SK-N-SH (cell line): Measurements from ENCODE around the gene C18orf32. TPM values are rescaled to one million over a fixed set of nuclear protein-coding genes. Genes with fewer than 3 reads are reported as not detected.

Experiments
- CTCF ChIA-PET: fragments of 300-600, 350-600 bp; formaldehyde crosslinking; extraction: SDS; loops from one replicate; lab custom pipeline; 2021; lab: Yijun Ruan, JAX
- POLR2A ChIA-PET: fragments of 350-600 bp; sonication (Branson Sonifier 250); formaldehyde crosslinking; extraction: SDS; loops from one replicate; lab custom pipeline; 2020; ENCODE audit warnings: antibody characterized with exemption, inconsistent platforms; lab: Yijun Ruan, JAX
- DNase-seq: peaks from one replicate; pipeline ENCODE4 v3.0.0; 2012
- H2AFZ ChIP-seq: fragments of 200-600 bp; sonication (generic); 2 replicates; pipeline ENCODE4 v1.8.1; 2016; ENCODE audit warnings: antibody characterized with exemption, mild to moderate bottlenecking, low read depth
- H3F3A ChIP-seq: fragments of 200-600 bp; sonication (generic); replicated peaks from 2 replicates; pipeline ENCODE3; 2016; ENCODE audit warnings: antibody characterized with exemption, mild to moderate bottlenecking; ENCODE audit not compliant: insufficient read depth
- H3K27ac ChIP-seq, 2 experiments: fragments of 200-500 bp in 1 of 2; fragments of 200-600 bp in 1 of 2; sonication (Bioruptor generic) in 1 of 2; sonication (generic), shearing (Covaris generic) in 1 of 2; 2 replicates each; pipeline versions ENCODE4 v1.5.1 to v1.6.1; 2014 to 2016; ENCODE audit warnings: low read depth in 2 of 2, inconsistent platforms in 1 of 2, low read length in 1 of 2, mild to moderate bottlenecking in 1 of 2, mixed read lengths in 1 of 2
- H3K27me3 ChIP-seq: fragments of 200-600 bp; sonication (generic), shearing (Covaris generic); 2 replicates; pipeline ENCODE4 v1.6.1; 2016; ENCODE audit warnings: mixed run types; ENCODE audit not compliant: insufficient read depth
- H3K36me3 ChIP-seq, 2 experiments: fragments of 200-500 bp in 1 of 2; fragments of 200-600 bp in 1 of 2; sonication (Bioruptor generic) in 1 of 2; sonication (generic) in 1 of 2; replicated peaks in 1 of 2; 2 replicates each; pipeline versions ENCODE3 to v1.5.1; 2014 to 2016; ENCODE audit warnings: low read length in 1 of 2, mild to moderate bottlenecking in 1 of 2; ENCODE audit not compliant: insufficient read depth in 2 of 2, control insufficient read depth in 1 of 2
- H3K4me1 ChIP-seq, 2 experiments: fragments of 200-500 bp in 1 of 2; fragments of 200-600 bp in 1 of 2; sonication (Bioruptor generic) in 1 of 2; sonication (generic), shearing (Covaris generic) in 1 of 2; 2 replicates each; pipeline versions ENCODE4 v1.5.1 to v1.6.1; 2014 to 2016; ENCODE audit warnings: low read depth in 1 of 2, low read length in 1 of 2, mixed run types in 1 of 2; ENCODE audit not compliant: insufficient read depth in 2 of 2, control insufficient read depth in 1 of 2
- H3K4me2 ChIP-seq: fragments of 200-600 bp; sonication (generic), shearing (Covaris generic); 2 replicates; pipeline ENCODE4 v1.6.1; 2017; ENCODE audit warnings: mixed run types
- H3K4me3 ChIP-seq, 2 experiments: fragments of 200-500 bp in 1 of 2; fragments of 200-600 bp in 1 of 2; sonication (Bioruptor generic) in 1 of 2; sonication (generic), shearing (Covaris generic) in 1 of 2; 2 replicates each; pipeline versions ENCODE4 v1.5.1 to v1.8.1; 2014 to 2016; ENCODE audit warnings: low read depth in 2 of 2, inconsistent platforms in 1 of 2, low read length in 1 of 2, mild to moderate bottlenecking in 1 of 2, mixed read lengths in 1 of 2, moderate library complexity in 1 of 2
- H3K79me2 ChIP-seq: fragments of 200-600 bp; sonication (generic); 2 replicates; pipeline ENCODE4 v1.8.1; 2017; ENCODE audit warnings: mild to moderate bottlenecking; ENCODE audit not compliant: insufficient read depth
- H3K9ac ChIP-seq: fragments of 200-600 bp; sonication (generic); 2 replicates; pipeline ENCODE4 v1.6.1; 2017; ENCODE audit warnings: mixed run types
- H3K9me2 ChIP-seq: fragments of 200-600 bp; sonication (generic); 2 replicates; pipeline ENCODE4 v1.6.1; 2017; ENCODE audit warnings: mixed run types
- H3K9me3 ChIP-seq: fragments of 200-600 bp; sonication (generic); 2 replicates; pipeline ENCODE4 v1.6.1; 2017; ENCODE audit warnings: mixed run types, mild to moderate bottlenecking, moderate library complexity
- H4K20me1 ChIP-seq: fragments of 200-600 bp; sonication (generic); 2 replicates; pipeline ENCODE4 v1.6.1; 2017; ENCODE audit warnings: mild to moderate bottlenecking, mixed run types; ENCODE audit not compliant: insufficient read depth
- EP300 ChIP-seq, 2 experiments: IDR thresholded peaks; 2 replicates each; pipeline versions ENCODE4 v1.4.0 to v1.6.1; 2012; ENCODE audit warnings: borderline replicate concordance in 1 of 2, low read depth in 1 of 2, low read length in 1 of 2
- EZH2phosphoT487 ChIP-seq: fragments of 200-600 bp; sonication (generic); IDR thresholded peaks from 2 replicates; pipeline ENCODE4 v1.6.1; 2017; ENCODE audit warnings: low read depth, mixed run types, mild to moderate bottlenecking, antibody characterized with exemption, moderate library complexity, borderline replicate concordance
- FOSL2 ChIP-seq: IDR thresholded peaks from 2 replicates; pipeline ENCODE4 v1.4.0; 2012; ENCODE audit warnings: low read depth, mild to moderate bottlenecking, moderate library complexity, borderline replicate concordance
- FOXJ3 ChIP-seq: sonication (generic); formaldehyde crosslinking; IDR thresholded peaks from 2 replicates; pipeline ENCODE4 v1.5.1; 2020; ENCODE audit warnings: mild to moderate bottlenecking, missing genetic modification reagents
- MXI1 ChIP-seq: IDR thresholded peaks from 2 replicates; pipeline ENCODE4 v1.6.1; 2012; ENCODE audit warnings: mild to moderate bottlenecking, low read depth, low read length, improper control_type of control experiment
- NFIC ChIP-seq: IDR thresholded peaks from 2 replicates; pipeline ENCODE4 v1.4.0; 2012; ENCODE audit warnings: borderline replicate concordance
- NRF1 ChIP-seq: IDR thresholded peaks from 2 replicates; pipeline ENCODE4 v1.6.1; 2012; ENCODE audit warnings: low read depth, mild to moderate bottlenecking, low read length
- PBX3 ChIP-seq: IDR thresholded peaks from 2 replicates; pipeline ENCODE4; 2012
- POLR2AphosphoS5 ChIP-seq: IDR thresholded peaks from 2 replicates; pipeline ENCODE4 v1.6.1; 2012; ENCODE audit warnings: low read depth, low read length
- REST ChIP-seq: IDR thresholded peaks from 2 replicates; pipeline ENCODE4 v1.6.1; 2012; ENCODE audit warnings: mild to moderate bottlenecking, low read depth, low read length, moderate library complexity
- SIN3A ChIP-seq: IDR thresholded peaks from 2 replicates; pipeline ENCODE4 v1.6.1; 2012; ENCODE audit warnings: low read depth, mild to moderate bottlenecking, low read length, moderate library complexity, borderline replicate concordance
- SMC3 ChIP-seq: IDR thresholded peaks from 2 replicates; pipeline ENCODE4 v1.6.1; 2012; ENCODE audit warnings: low read depth, low read length, improper control_type of control experiment
- TAF1 ChIP-seq: IDR thresholded peaks from 2 replicates; pipeline ENCODE4 v1.6.1; 2012; ENCODE audit warnings: low read depth, mild to moderate bottlenecking, low read length, moderate library complexity, borderline replicate concordance
- TCF12 ChIP-seq: IDR thresholded peaks from 2 replicates; pipeline ENCODE4 v1.4.0; 2012
- USF1 ChIP-seq: IDR thresholded peaks from 2 replicates; pipeline ENCODE4 v1.4.0; 2012; ENCODE audit warnings: low read depth, borderline replicate concordance
- USF2 ChIP-seq: fragments of 150-350 bp; IDR thresholded peaks from 2 replicates; pipeline ENCODE4 v1.6.1; 2017; ENCODE audit warnings: antibody characterized with exemption, low read length, low read depth, borderline replicate concordance
- WGBS: methylation state at CpG from one replicate; pipeline ENCODE4 v1.1.6; 2017; ENCODE audit warnings: low lambda C conversion rate; 5-methylcytosine and 5-hydroxymethylcytosine counted together
- polyA plus RNA-seq, 3 experiments: library from polyadenylated mRNA; depleted of rRNA; stranded (reverse); fragments of >200 nt; gene quantifications; 2 replicates each; pipeline ENCODE4 v1.2.3, GENCODE V29; 2012
- TF ChIP-seq, protein P1 (sequence below): IDR thresholded peaks from 2 replicates; pipeline ENCODE4 v1.4.0; 2012; ENCODE audit warnings: low read depth, borderline replicate concordance
- TF ChIP-seq, protein P2 (sequence below): fragments of 200-600 bp; sonication (generic); IDR thresholded peaks from 2 replicates; pipeline ENCODE4 v1.6.1; 2017; ENCODE audit warnings: antibody characterized with exemption, mild to moderate bottlenecking, moderate library complexity
- TF ChIP-seq, protein P3 (sequence below): IDR thresholded peaks from 2 replicates; pipeline ENCODE4 v1.4.0; 2012; ENCODE audit warnings: low read depth

Gene C18orf32
- polyA plus RNA-seq, 1 of the 3 experiments (the other 2 are of a cell fraction), result 29.4 TPM

GRCh38 chr18:49491857-49492693 is 5.0 kb upstream of the C18orf32 start, which contains the start of gene RPL17 (continued):
- TF ChIP-seq PBX3, result no peak; the same call in 1 of the 2 replicates
- no peak for TF ChIP-seq USF1
- peak; percentile 82; the same call in 1 of the 2 replicates for TF ChIP-seq MXI1
- no peak for TF ChIP-seq SMC3
- TF ChIP-seq NFIC, result no peak
- TF ChIP-seq, protein P1, sequence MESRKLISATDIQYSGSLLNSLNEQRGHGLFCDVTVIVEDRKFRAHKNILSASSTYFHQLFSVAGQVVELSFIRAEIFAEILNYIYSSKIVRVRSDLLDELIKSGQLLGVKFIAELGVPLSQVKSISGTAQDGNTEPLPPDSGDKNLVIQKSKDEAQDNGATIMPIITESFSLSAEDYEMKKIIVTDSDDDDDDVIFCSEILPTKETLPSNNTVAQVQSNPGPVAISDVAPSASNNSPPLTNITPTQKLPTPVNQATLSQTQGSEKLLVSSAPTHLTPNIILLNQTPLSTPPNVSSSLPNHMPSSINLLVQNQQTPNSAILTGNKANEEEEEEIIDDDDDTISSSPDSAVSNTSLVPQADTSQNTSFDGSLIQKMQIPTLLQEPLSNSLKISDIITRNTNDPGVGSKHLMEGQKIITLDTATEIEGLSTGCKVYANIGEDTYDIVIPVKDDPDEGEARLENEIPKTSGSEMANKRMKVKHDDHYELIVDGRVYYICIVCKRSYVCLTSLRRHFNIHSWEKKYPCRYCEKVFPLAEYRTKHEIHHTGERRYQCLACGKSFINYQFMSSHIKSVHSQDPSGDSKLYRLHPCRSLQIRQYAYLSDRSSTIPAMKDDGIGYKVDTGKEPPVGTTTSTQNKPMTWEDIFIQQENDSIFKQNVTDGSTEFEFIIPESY, result peak; percentile 99
- peak; percentile 99 for TF ChIP-seq TAF1
- peak; percentile 19; the same call in 1 of the 2 replicates for TF ChIP-seq TCF12
- TF ChIP-seq FOSL2, result no peak

DNA sequence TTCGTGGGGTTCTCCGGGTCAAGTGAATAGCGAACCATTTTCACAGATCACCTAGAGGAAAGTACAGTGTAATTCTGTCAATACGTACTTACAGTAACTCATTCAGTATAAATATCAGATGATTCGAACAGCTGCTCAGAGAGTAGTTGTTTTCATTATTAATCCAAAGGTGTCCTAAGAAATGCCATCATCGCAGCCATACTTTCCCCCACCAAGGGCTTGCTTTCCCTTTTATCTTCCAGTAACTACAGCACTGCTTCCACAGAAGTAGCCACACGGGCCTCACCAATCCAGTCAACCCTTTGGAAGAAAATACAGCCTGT is 4.5 kb upstream of the C18orf32 start:
- WGBS, result 0% methylated on average over 7 of the region's 7 CpGs
- ChIA-PET POLR2A (no interaction called here), CTCF (no interaction called here)
- Histone ChIP-seq H3K27ac (peak overlapping the region; percentile 88 to 92), H3K79me2 (peaks cover 35% of the 10 kb centered on the region), H3K27me3 (no peaks in the 10 kb centered on the region), H3K4me3 (peak overlapping the region; percentile 84 to 96), H3K9ac (peak overlapping the region; percentile 98), H3F3A (peaks cover 61% of the 10 kb centered on the region), H3K4me2 (peak overlapping the region; percentile 87), H3K4me1 (peaks cover 26 to 33% of the 10 kb centered on the region in 2 experiments; a peak in 3 of 4 replicates), H3K9me2 (no peaks in the 10 kb centered on the region), H4K20me1 (peaks cover 19% of the 10 kb centered on the region), H3K9me3 (no peaks in the 10 kb centered on the region), H2AFZ (no peak overlapping the region), H3K36me3 (peaks cover 41 to 44% of the 10 kb centered on the region in 2 experiments)
- DNase-seq, result no peak
- TF ChIP-seq, protein P2, sequence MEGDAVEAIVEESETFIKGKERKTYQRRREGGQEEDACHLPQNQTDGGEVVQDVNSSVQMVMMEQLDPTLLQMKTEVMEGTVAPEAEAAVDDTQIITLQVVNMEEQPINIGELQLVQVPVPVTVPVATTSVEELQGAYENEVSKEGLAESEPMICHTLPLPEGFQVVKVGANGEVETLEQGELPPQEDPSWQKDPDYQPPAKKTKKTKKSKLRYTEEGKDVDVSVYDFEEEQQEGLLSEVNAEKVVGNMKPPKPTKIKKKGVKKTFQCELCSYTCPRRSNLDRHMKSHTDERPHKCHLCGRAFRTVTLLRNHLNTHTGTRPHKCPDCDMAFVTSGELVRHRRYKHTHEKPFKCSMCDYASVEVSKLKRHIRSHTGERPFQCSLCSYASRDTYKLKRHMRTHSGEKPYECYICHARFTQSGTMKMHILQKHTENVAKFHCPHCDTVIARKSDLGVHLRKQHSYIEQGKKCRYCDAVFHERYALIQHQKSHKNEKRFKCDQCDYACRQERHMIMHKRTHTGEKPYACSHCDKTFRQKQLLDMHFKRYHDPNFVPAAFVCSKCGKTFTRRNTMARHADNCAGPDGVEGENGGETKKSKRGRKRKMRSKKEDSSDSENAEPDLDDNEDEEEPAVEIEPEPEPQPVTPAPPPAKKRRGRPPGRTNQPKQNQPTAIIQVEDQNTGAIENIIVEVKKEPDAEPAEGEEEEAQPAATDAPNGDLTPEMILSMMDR, result no peak
- TF ChIP-seq FOXJ3 (CRISPR knock-in tag) (no peak), POLR2AphosphoS5 (no peak; the same call in 1 of the 2 replicates), EP300 (IDR thresholded peaks at IDR 0.05; ENCODE audit: borderline replicate concordance in 1 of 2, low read depth in 1 of 2, low read length in 1 of 2) (no peak), TCF12 (no peak), SIN3A (no peak), SMC3 (no peak), NRF1 (no peak), USF2 (no peak), FOSL2 (no peak), EZH2phosphoT487 (no peak), REST (no peak)
- TF ChIP-seq, protein P3, sequence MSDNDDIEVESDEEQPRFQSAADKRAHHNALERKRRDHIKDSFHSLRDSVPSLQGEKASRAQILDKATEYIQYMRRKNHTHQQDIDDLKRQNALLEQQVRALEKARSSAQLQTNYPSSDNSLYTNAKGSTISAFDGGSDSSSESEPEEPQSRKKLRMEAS, result no peak
